Measurements from ENCODE around the gene SPINT2. TPM values are rescaled to one million over a fixed set of nuclear protein-coding genes. Genes with fewer than 3 reads are reported as not detected.

Gene SPINT2
- total RNA-seq, 1 experiment from 2014 or later = 442 TPM

GRCh38 chr19:38263689-38264485 is 486 bp upstream of the SPINT2 start:
- H3K4me2 ChIP-seq (ENCODE audit: low read length) = peak overlapping the region; percentile 85
- no peaks in the 10 kb centered on the region for H3K9me3 ChIP-seq (ENCODE audit: low read length)
- H2AFZ ChIP-seq (ENCODE audit: low read length) = peak overlapping the region; percentile 71
- H3K79me2 ChIP-seq (ENCODE audit: low read length) = peaks cover 45% of the 10 kb centered on the region
- TF ChIP-seq, protein P1, sequence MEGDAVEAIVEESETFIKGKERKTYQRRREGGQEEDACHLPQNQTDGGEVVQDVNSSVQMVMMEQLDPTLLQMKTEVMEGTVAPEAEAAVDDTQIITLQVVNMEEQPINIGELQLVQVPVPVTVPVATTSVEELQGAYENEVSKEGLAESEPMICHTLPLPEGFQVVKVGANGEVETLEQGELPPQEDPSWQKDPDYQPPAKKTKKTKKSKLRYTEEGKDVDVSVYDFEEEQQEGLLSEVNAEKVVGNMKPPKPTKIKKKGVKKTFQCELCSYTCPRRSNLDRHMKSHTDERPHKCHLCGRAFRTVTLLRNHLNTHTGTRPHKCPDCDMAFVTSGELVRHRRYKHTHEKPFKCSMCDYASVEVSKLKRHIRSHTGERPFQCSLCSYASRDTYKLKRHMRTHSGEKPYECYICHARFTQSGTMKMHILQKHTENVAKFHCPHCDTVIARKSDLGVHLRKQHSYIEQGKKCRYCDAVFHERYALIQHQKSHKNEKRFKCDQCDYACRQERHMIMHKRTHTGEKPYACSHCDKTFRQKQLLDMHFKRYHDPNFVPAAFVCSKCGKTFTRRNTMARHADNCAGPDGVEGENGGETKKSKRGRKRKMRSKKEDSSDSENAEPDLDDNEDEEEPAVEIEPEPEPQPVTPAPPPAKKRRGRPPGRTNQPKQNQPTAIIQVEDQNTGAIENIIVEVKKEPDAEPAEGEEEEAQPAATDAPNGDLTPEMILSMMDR (conservative IDR thresholded peaks at IDR 0.05; ENCODE audit: low read depth, low read length) = no peak
- TF ChIP-seq EZH2 (IDR thresholded peaks at IDR 0.05; ENCODE audit: low read length, unreplicated experiment) (no peak), EZH2phosphoT487 (IDR thresholded peaks at IDR 0.05; ENCODE audit: borderline replicate concordance, low read length) (no peak)
- POLR2A ChIA-PET (ENCODE audit: unreplicated experiment) = interaction anchor here (0.6 kb wide), 1 partner anchor 166 kb away, joined by 4 read pairs; no protein-coding TSS in a partner anchor
- no peaks in the 10 kb centered on the region for H3K36me3 ChIP-seq (ENCODE audit: low read depth, low read length)
- H3K9me2 ChIP-seq (replicated peaks; ENCODE audit: low read length) = no peaks in the 10 kb centered on the region
- peak overlapping the region; percentile 73 for H3K27ac ChIP-seq (ENCODE audit: low read length)
- peaks cover 18% of the 10 kb centered on the region for H4K20me1 ChIP-seq (ENCODE audit: low read length)
- H3K9ac ChIP-seq (ENCODE audit: low read length) = peak overlapping the region; percentile 86; the same call in 1 of the 2 replicates
- intact Hi-C loops (cut with micrococcal nuclease) = no loop called here
- H3K4me3 ChIP-seq (ENCODE audit: low read length) = peak overlapping the region; percentile 91
- no peaks in the 10 kb centered on the region for H3F3A ChIP-seq (ENCODE audit: low read length, unreplicated experiment)
- DNase-seq (peak; percentile 90), ATAC-seq (peak; percentile 58)
- CTCF ChIA-PET = no interaction called here
- TSS peak; percentile 21 for BruUV-seq (replicated peaks)
- H3K4me1 ChIP-seq (ENCODE audit: insufficient read depth, low read length) = peaks cover 39% of the 10 kb centered on the region
- H3K27me3 ChIP-seq (ENCODE audit: low read length) = no peaks in the 10 kb centered on the region

- no peaks in the 10 kb centered on the region for H3K9me2 ChIP-seq (replicated peaks; ENCODE audit: low read length)
- H2AFZ ChIP-seq (ENCODE audit: low read length) = peak overlapping the region; percentile 73; the same call in 1 of the 2 replicates
- H3K4me1 ChIP-seq (ENCODE audit: insufficient read depth, low read length) = peaks cover 53% of the 10 kb centered on the region
- peaks cover 18% of the 10 kb centered on the region for H4K20me1 ChIP-seq (ENCODE audit: low read length)
- ATAC-seq = peak; percentile 34
- H3K36me3 ChIP-seq (ENCODE audit: low read depth, low read length) = no peaks in the 10 kb centered on the region
- TF ChIP-seq, protein P1 (conservative IDR thresholded peaks at IDR 0.05; ENCODE audit: low read depth, low read length) = no peak
- no peak for TF ChIP-seq EZH2phosphoT487 (IDR thresholded peaks at IDR 0.05; ENCODE audit: borderline replicate concordance, low read length)
- no peak for TF ChIP-seq EZH2 (IDR thresholded peaks at IDR 0.05; ENCODE audit: low read length, unreplicated experiment)
- no peaks in the 10 kb centered on the region for H3F3A ChIP-seq (ENCODE audit: low read length, unreplicated experiment)
- POLR2A ChIA-PET (ENCODE audit: unreplicated experiment) = interaction anchor here (0.6 to 0.9 kb wide), 2 partner anchors 40 to 97 kb away, joined by 3 read pairs; no protein-coding TSS in a partner anchor
- H3K4me3 ChIP-seq (ENCODE audit: low read length) = peak overlapping the region; percentile 91
- peaks cover 59% of the 10 kb centered on the region for H3K79me2 ChIP-seq (ENCODE audit: low read length)
- peak; percentile 40 for DNase-seq
- peak overlapping the region; percentile 73 for H3K27ac ChIP-seq (ENCODE audit: low read length)
- peak overlapping the region; percentile 86 for H3K9ac ChIP-seq (ENCODE audit: low read length)
- CTCF ChIA-PET = no interaction called here
- BruUV-seq (replicated peaks) = TSS peak; percentile 85
- H3K9me3 ChIP-seq (ENCODE audit: low read length) = no peaks in the 10 kb centered on the region
- H3K4me2 ChIP-seq (ENCODE audit: low read length) = peak overlapping the region; percentile 85
- intact Hi-C loops (cut with micrococcal nuclease) = no loop called here
- H3K27me3 ChIP-seq (ENCODE audit: low read length) = no peaks in the 10 kb centered on the region
Measured at GRCh38 chr19:38265213-38265861, 964 bp downstream of the SPINT2 start.
